ENCODE results near the gene TXNDC9. TPM values are rescaled to one million over a fixed set of nuclear protein-coding genes. Genes with fewer than 3 reads are reported as not detected.
"Not testable (repeated sequence)": the region's sequence is repeated elsewhere in the genome, so short reads cannot be mapped to it uniquely, and the experiment has no call there.

TXNDC9 gene
- total RNA-seq, 1 experiment from 2014 or later: 67.4 TPM

DNA sequence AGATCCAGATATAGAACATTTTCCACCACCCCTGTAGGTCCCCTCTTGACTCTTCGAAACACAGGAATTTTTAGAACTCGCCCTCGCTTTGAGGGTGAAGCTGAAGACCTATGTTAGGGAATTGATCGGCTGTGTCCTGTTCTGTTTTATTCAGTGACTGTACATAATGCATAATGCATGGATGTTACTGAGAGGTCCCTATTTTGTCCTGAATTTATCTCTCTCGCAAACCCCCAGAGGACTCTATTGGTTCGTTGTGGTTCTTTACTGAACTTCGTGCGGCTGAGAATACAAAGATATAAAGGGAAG, 625 bp upstream of the TXNDC9 start:
- no peak for DNase-seq (ENCODE audit: low read depth)

- no peak for DNase-seq (ENCODE audit: low read depth)
Observed at GRCh38 chr2:99325384-99325783, 10.7 kb downstream of the TXNDC9 start.

GRCh38 chr2:99317873-99318200, 18.3 kb downstream of the TXNDC9 start:
- not testable (repeated sequence) for DNase-seq (ENCODE audit: low read depth)

DNA sequence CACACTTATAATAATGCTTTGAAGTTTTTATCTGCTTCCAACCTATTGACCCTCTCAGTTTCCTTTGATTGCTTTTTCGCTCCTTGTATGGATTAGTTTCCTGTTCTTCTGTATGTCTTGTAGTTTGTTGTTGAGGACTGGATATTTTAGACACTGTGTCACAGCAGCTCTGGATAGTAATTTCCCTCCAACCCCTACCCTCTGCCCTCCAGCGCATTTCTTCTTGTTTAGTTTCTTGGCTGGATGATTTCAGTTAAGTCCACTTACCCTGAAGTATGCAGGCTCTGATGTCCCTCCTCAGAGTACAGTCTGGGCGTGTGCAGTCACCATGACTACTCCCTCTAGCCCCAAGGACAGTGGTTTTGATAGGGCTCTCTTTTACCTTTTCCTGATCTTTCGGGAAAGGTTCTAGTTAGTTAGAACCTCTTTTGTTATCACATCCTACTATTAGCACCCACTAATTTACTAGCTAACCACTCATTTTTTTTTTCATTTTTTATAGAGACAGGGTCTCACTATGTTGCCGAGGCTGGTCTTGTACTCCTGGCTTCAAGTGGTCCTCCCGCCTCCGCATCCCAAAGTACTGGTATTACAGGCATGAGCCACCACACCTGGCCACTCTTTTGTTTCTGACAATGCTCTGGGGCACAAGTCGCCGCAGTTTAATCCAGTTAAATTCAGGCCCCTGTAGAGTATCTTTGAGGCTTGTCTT, 18.8 kb downstream of the TXNDC9 start:
- DNase-seq (ENCODE audit: low read depth): no peak

DNA sequence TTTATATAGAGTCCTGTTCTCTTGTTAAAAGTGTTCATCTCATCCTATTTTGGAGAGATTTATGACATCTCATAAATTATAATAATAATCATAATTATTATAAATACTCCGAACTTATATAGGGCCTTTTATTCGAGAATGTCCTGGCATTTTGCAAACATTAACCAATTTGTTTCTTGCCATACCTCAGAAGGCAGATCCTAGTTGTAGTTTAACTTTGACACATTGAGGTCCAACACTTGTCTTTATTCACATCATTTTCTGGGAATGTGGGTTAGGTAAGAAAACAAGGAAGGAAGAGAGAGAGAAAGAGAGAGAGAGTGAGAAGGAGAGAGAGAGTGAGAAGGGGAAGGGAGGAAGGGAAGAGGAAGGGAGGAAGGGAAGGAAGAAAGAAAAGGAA, 35.0 kb downstream of the TXNDC9 start, which contains the start of gene LYG1:
LYG1 (minus strand) TSS at position 101 of the 400 bp plus-strand sequence. CDS start 5,527 bp downstream, outside the sequence.
- DNase-seq (ENCODE audit: low read depth): not testable (repeated sequence)

GRCh38 chr2:99299580-99299979, 36.6 kb downstream of the TXNDC9 start:
- no peak for DNase-seq (ENCODE audit: low read depth)

- no peak for DNase-seq (ENCODE audit: low read depth)
Observed at GRCh38 chr2:99297994-99298393, 38.1 kb downstream of the TXNDC9 start.

GRCh38 chr2:99285526-99285925, 50.6 kb downstream of the TXNDC9 start:
- no peak for DNase-seq (ENCODE audit: low read depth)

GRCh38 chr2:99279969-99280695, 56.0 kb downstream of the TXNDC9 start:
- no peak for DNase-seq (ENCODE audit: low read depth)

DNA sequence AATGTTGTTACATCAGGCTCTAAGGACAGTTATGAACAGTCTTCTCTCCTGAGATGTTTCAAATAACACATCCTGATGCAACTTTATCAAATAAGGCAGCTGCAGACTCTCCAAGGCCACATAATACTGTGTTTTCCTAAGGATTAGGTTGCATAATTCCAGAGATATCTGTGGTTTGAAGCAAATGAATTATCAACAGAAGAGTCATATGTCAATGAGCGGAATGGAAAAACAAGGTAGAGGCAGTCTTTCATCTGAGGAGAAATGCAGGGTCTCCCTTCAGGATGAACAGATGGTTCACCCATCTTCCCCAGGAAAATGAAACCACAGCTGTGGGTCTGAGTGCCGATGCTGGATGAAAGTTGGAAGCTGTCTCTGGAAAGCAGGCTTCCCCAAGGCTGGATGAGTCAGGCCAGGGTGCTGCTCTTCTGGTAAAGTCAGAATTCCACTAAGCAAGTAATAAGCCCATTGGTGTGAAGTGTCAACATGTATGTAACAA, 57.3 kb downstream of the TXNDC9 start:
- DNase-seq (ENCODE audit: low read depth): peak; percentile 89

- DNase-seq (ENCODE audit: low read depth): not testable (repeated sequence)
Observed at GRCh38 chr2:99278195-99278765, 57.9 kb downstream of the TXNDC9 start.

- no peak for DNase-seq (ENCODE audit: low read depth)
Observed at GRCh38 chr2:99275882-99276281, 60.3 kb downstream of the TXNDC9 start.

Other genes starting within 250 kb of the TXNDC9 start
- 0.23 TPM in 2 replicates for gene C2orf15, start 194.6 kb downstream of the TXNDC9 start, total RNA-seq (2014; rRNA removed; shearing (Covaris generic))
- gene TSGA10, start 181.4 kb downstream of the TXNDC9 start, total RNA-seq (2014; rRNA removed; shearing (Covaris generic)): 2.8 and 6.7 TPM in 2 replicates
- 6.6 and 7.8 TPM in 2 replicates for gene LIPT1, start 181.4 kb downstream of the TXNDC9 start, total RNA-seq (2014; rRNA removed; shearing (Covaris generic))
- 21.0 and 21.4 TPM in 2 replicates for gene MITD1, start 155.3 kb downstream of the TXNDC9 start, total RNA-seq (2014; rRNA removed; shearing (Covaris generic))
- 50.1 and 57.3 TPM in 2 replicates for gene MRPL30, start 155.1 kb downstream of the TXNDC9 start, total RNA-seq (2014; rRNA removed; shearing (Covaris generic))
- 0.37 and 0.61 TPM in 2 replicates for gene LYG2, start 80.7 kb downstream of the TXNDC9 start, total RNA-seq (2014; rRNA removed; shearing (Covaris generic))
- gene LYG1, start 35.1 kb downstream of the TXNDC9 start, total RNA-seq (2014; rRNA removed; shearing (Covaris generic)): 0.17 TPM in 1 of 2 replicates, not detected in the other
- gene EIF5B, start 1.1 kb upstream of the TXNDC9 start, total RNA-seq (2014; rRNA removed; shearing (Covaris generic)): 22.6 and 37.3 TPM in 2 replicates
- gene REV1, start 153.7 kb upstream of the TXNDC9 start, total RNA-seq (2014; rRNA removed; shearing (Covaris generic)): 15.9 and 18.5 TPM in 2 replicates

All from HT1080 (cell line).